GM21423 (cell line): ENCODE data around the gene BCO1.

Experiments
- ATAC-seq: cut with Tn5 transposase; IDR thresholded peaks from one replicate; pipeline ENCODE4 v1.9.1; 2021; ENCODE audit warnings: mild to moderate bottlenecking, moderate library complexity; ENCODE audit not compliant: unreplicated experiment

The BCO1 gene

GRCh38 chr16:81275064-81275532, 36.6 kb downstream of the BCO1 start:
- ATAC-seq: no peak

- no peak for ATAC-seq
Observed at GRCh38 chr16:81275795-81276194, 37.3 kb downstream of the BCO1 start.

GRCh38 chr16:81276323-81276722, 37.8 kb downstream of the BCO1 start:
- ATAC-seq: no peak

GRCh38 chr16:81277541-81278080, 39.1 kb downstream of the BCO1 start:
- no peak for ATAC-seq

GRCh38 chr16:81278526-81278925, 40.0 kb downstream of the BCO1 start:
- no peak for ATAC-seq

- no peak for ATAC-seq
Observed at GRCh38 chr16:81279392-81279791, 40.9 kb downstream of the BCO1 start.

- ATAC-seq: no peak
Observed at GRCh38 chr16:81280393-81280792, 41.9 kb downstream of the BCO1 start.

- no peak for ATAC-seq
Observed at GRCh38 chr16:81283044-81283443, 44.6 kb downstream of the BCO1 start.

GRCh38 chr16:81284995-81285600, 46.6 kb downstream of the BCO1 start:
- no peak for ATAC-seq

GRCh38 chr16:81286190-81286589, 47.7 kb downstream of the BCO1 start:
- no peak for ATAC-seq

- no peak for ATAC-seq
Observed at GRCh38 chr16:81291117-81291516, 52.6 kb downstream of the BCO1 start.

- no peak for ATAC-seq
Observed at GRCh38 chr16:81292936-81293335, 54.4 kb downstream of the BCO1 start.

GRCh38 chr16:81293909-81294802, 55.7 kb downstream of the BCO1 start:
- ATAC-seq: no peak

GRCh38 chr16:81296631-81297030, 58.1 kb downstream of the BCO1 start:
- ATAC-seq: no peak

- ATAC-seq: no peak
Observed at GRCh38 chr16:81307770-81308169, 69.3 kb downstream of the BCO1 start.

- no peak for ATAC-seq
Observed at GRCh38 chr16:81310045-81310644, 71.7 kb downstream of the BCO1 start.

GRCh38 chr16:81311762-81312161, 73.3 kb downstream of the BCO1 start:
- ATAC-seq: no peak

- no peak for ATAC-seq
Observed at GRCh38 chr16:81313701-81314602, 75.5 kb downstream of the BCO1 start.

- peak; percentile 96 for ATAC-seq
Observed at GRCh38 chr16:81314603-81315270, 76.2 kb downstream of the BCO1 start, which contains the start of gene GAN. GAN (plus strand) TSS chr16:81314962; CDS start chr16:81315114, 152 bp downstream.
